Heart left ventricle (tissue), 13 donors: ENCODE results near the gene ANKRD11.

ENCODE experiments used
- POLR2A ChIP-seq, 2 donors: fragments of 450-650 bp; IDR thresholded peaks; one replicate each; pipeline ENCODE4 v1.6.1; 2017; ENCODE audit warnings: antibody characterized with exemption in 2 of 2, mild to moderate bottlenecking in 2 of 2, moderate library complexity in 2 of 2
- TF ChIP-seq, protein P1 (sequence below), 12 donors: fragments of 200-600 bp; sonication (generic) in 4 of 12; IDR thresholded peaks; one replicate each; pipeline versions ENCODE4 v1.5.0 to v1.8.0; 2018 to 2022; ENCODE audit warnings: antibody characterized with exemption in 12 of 12, mild to moderate bottlenecking in 5 of 12
- donor health status: ischemic (EF 13 %, LVEDD 7.1; RV severe dilation, severe dysfunction).
- donor health status: DM: no; HTN: yes; CAD: no.
- donor health status: DM: no; HTN: no; CAD: no.
- donor health status: ischemic (EF 25% LVEDD 6.9; RV normal size, moderate dysfunction).
- donor health status: ischemic (EF 25% LVEDD 5.7; RV mildly dilated, moderate dysfunction).
- donor health status: ischemic (EF 35%, LVEDD 5.7; RV mildly dilated, moderate dysfunction).
- donor health status: nonischemic (EF 11% LVEDD 7.7; RV severe dilation, severe dysfunction).
- donor health status: DM: yes; HTN: yes; CAD: no.
- donor health status: PGD.
- donor health status: ischemic (EF 29% LVEDD 5.4; RV normal size, mild dysfunction).
- donor health status: nonischemic (EF 23%, LVEDD 6.1; RV moderate dilation, normal function).

DNA sequence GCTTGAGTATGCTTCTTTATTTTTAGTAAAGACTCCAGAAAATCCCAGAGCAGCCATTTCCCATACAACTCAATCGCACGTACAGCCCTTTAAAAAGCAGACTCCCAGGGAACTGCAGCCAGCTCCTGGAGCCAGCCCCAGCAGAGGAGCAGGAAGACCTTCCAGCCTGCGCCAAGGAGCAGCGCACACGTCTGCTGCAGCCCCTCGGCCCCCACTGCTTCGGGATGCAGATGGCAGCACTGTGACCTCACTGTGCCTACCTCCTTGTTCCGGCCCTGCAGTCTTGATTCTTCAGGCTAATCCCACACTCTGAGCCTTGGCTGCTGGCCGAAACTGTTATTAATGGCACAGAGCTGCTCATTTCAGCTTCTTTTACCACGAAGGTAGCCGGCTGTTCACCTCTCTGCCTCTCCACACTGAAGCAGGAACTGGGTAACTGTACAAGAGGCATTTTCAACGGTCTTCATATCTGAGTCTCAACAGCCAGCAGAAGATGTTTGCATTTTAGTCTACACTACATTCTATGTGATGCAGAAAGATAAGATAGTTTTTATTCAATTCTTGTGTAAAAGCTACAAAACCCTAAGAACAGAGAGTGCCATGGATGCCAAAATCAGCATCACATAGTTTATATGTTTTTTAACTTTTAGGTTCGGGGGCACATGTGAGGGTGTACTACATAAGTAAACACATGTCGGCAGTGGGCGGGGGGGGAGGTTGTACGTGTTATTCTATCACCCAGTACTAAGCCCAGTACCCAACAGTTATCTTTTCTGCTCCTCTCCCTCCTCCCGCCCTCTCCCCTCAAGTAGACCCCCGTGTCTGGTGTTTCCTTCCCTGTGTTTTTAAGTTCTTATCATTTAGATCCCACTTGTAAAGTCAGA is 130.9 kb downstream of the ANKRD11 start:
- TF ChIP-seq, protein P1, sequence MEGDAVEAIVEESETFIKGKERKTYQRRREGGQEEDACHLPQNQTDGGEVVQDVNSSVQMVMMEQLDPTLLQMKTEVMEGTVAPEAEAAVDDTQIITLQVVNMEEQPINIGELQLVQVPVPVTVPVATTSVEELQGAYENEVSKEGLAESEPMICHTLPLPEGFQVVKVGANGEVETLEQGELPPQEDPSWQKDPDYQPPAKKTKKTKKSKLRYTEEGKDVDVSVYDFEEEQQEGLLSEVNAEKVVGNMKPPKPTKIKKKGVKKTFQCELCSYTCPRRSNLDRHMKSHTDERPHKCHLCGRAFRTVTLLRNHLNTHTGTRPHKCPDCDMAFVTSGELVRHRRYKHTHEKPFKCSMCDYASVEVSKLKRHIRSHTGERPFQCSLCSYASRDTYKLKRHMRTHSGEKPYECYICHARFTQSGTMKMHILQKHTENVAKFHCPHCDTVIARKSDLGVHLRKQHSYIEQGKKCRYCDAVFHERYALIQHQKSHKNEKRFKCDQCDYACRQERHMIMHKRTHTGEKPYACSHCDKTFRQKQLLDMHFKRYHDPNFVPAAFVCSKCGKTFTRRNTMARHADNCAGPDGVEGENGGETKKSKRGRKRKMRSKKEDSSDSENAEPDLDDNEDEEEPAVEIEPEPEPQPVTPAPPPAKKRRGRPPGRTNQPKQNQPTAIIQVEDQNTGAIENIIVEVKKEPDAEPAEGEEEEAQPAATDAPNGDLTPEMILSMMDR (IDR thresholded peaks at IDR 0.05), result no peak
- no peak for TF ChIP-seq POLR2A (IDR thresholded peaks at IDR 0.05)
